Cardiac fibroblast (primary cell): ENCODE measurements around the gene TMEM106A.
A peak's percentile ranks its signal among the peaks of the same experiment; 100 is the strongest.
"Not testable (repeated sequence)": the region's sequence is repeated elsewhere in the genome, so short reads cannot be mapped to it uniquely, and the experiment has no call there.

Experiments used
- DNase-seq, 2 donors: peaks; one replicate each; pipeline versions ENCODE4 v3.0.0 to v3.0.0-alpha.2; 2010; ENCODE audit warnings: low read depth in 2 of 2
- H3K4me3 ChIP-seq, 2 donors: replicated peaks in 1 of 2; 1 replicate in 1 of 2; 2 replicates in 1 of 2; pipeline ENCODE4 v1.5.1; 2011; ENCODE audit warnings: low read depth in 2 of 2, low read length in 2 of 2, mild to moderate bottlenecking in 2 of 2, moderate library complexity in 1 of 2
- CTCF ChIP-seq: IDR thresholded peaks from one replicate; pipeline ENCODE4 v1.5.1; 2011; ENCODE audit warnings: low read depth, mild to moderate bottlenecking, low read length, inconsistent platforms

The TMEM106A gene

GRCh38 chr17:43211480-43212402 lies at the start of gene TMEM106A:
Gene TMEM106A (plus strand): TSS chr17:43211875. CDS start chr17:43213042, 1,167 bp downstream.
- peak within 1 kb of the TSS; percentile 50 to 68 for H3K4me3 ChIP-seq
- TF ChIP-seq CTCF: peak; percentile 52
- peak; percentile 88 to 92 for DNase-seq

- DNase-seq, H3K4me3 ChIP-seq: not testable (repeated sequence)
Observed at GRCh38 chr17:43165971-43166370, 45.7 kb upstream of the TMEM106A start.

- DNase-seq: peak in 1 of 2 donors; percentile 37
- TF ChIP-seq CTCF: no peak
- peak overlapping the region; percentile 88 for H3K4me3 ChIP-seq
Observed at GRCh38 chr17:43169561-43170139, 42.0 kb upstream of the TMEM106A start.

- no peak for TF ChIP-seq CTCF
- peak; percentile 97 to 98 for DNase-seq
- peak overlapping the region; percentile 88 for H3K4me3 ChIP-seq
Observed at GRCh38 chr17:43170140-43170765, 41.4 kb upstream of the TMEM106A start.

- no peak for TF ChIP-seq CTCF
- DNase-seq: peak; percentile 98 to 99
- peak within 1 kb of the TSS; percentile 88 for H3K4me3 ChIP-seq
Observed at GRCh38 chr17:43170766-43171585, 40.7 kb upstream of the TMEM106A start, which contains the start of gene NBR1. Gene NBR1 (plus strand): TSS chr17:43171214. CDS start chr17:43175800, 4,586 bp downstream.

GRCh38 chr17:43171586-43172487 lies 39.8 kb upstream of the TMEM106A start:
- H3K4me3 ChIP-seq: peak overlapping the region; percentile 88
- peak; percentile 95 for DNase-seq
- TF ChIP-seq CTCF: peak; percentile 25
